Measurements from ENCODE around the gene EXOC5.

Gene EXOC5, protein sequence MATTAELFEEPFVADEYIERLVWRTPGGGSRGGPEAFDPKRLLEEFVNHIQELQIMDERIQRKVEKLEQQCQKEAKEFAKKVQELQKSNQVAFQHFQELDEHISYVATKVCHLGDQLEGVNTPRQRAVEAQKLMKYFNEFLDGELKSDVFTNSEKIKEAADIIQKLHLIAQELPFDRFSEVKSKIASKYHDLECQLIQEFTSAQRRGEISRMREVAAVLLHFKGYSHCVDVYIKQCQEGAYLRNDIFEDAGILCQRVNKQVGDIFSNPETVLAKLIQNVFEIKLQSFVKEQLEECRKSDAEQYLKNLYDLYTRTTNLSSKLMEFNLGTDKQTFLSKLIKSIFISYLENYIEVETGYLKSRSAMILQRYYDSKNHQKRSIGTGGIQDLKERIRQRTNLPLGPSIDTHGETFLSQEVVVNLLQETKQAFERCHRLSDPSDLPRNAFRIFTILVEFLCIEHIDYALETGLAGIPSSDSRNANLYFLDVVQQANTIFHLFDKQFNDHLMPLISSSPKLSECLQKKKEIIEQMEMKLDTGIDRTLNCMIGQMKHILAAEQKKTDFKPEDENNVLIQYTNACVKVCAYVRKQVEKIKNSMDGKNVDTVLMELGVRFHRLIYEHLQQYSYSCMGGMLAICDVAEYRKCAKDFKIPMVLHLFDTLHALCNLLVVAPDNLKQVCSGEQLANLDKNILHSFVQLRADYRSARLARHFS

DNA sequence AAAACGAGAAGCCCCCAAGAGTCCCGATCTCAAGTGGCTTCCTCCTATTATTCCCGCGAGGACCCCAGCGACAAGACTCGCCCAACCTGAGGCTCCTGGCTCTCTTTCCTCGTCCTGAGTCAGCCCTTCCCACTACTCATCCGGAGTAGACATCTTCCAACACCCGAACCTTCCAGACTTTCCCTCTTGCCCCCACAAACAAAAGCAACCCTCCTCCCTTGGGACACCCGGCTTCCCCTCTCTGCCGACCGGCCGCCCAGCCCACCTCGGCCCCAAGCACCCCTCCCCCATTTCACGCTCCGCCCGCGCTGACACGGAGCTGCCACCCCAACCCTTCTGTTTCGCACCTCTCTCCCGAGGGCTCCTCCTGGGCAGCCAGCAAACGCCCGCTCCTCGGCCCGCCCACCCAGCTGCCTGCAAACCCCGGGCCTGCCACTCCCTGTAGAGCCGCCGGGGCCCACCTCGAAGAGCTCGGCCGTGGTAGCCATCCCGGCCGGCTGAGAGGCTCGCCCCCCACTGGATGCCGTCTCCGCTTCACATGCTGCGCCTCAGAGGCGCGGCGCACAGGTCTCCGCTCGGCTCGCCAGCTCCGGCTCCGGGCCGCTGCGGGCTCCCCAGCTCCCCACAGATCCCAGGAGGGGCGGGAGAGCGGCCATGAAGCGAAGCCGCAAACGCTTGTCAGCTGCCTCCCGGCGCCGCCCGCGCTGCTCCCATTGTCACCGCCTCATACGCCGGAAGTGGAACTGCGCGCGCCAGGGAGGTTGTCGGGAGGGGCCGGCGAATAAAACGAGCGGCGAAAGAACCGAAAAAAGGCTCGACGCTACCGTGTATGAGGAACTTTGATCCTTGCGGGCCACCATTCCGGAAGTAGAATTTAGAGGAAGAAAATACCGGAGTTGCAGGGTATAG, at the start of gene EXOC5, which contains the start of gene AP5M1:
Gene EXOC5, minus strand, starts transcription at position 745 of the 909 bp plus-strand sequence. Its CDS starts 257 bp downstream, at position 488.
Gene AP5M1, plus strand, starts transcription at position 811 of the 909 bp plus-strand sequence. CDS start 344 bp downstream, outside the sequence.
- Mint-ChIP-seq H3K4me1 (peaks cover 50% of the 10 kb centered on the region), H3K9me3 (no peaks in the 10 kb centered on the region), H3K27ac (peak within 1 kb of the TSS; percentile 99 to 100), H3K4me3 (peak within 1 kb of the TSS; percentile 97), H3K27me3 (no peaks in the 10 kb centered on the region)
- DNase-seq = peak; percentile 89 to 93
- ATAC-seq = peak; percentile 94

DNA sequence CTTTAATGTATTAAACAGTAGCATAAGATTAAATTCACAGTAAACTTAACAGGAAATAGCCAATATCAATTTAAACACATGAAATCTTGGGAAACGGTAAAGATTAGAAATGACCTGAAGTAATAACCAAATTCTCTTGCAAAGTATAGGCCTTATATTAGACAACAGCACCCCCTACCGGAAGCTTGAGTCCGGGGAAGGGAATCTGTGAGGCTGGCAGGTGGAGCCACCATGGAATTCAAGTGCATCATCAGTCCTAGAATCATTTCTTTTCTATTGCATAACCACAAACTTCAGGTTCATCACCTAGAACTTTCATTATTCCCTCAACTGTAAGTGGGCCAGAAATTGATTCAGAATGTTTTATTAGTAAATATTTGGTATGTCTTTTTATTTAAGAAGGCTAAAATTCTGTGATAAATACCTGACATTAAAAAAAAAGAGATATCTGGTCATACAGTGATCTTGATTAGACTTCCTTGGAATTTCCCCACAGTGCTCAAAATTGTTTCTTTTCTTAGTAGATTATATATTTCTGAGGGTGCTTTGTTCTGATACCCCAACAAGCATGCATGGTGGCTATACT, 48.6 kb upstream of the EXOC5 start:
- DNase-seq = peak; percentile 64 to 66
- H3K27me3 Mint-ChIP-seq = peaks cover 7% of the 10 kb centered on the region
- no peak overlapping the region for H3K4me3 Mint-ChIP-seq
- peaks cover 7 to 8% of the 10 kb centered on the region in 2 donors for H3K9me3 Mint-ChIP-seq
- H3K4me1 Mint-ChIP-seq = peaks cover 6% of the 10 kb centered on the region
- ATAC-seq = peak; percentile 61
- H3K27ac Mint-ChIP-seq = no peak overlapping the region

GRCh38 chr14:57314396-57315089, 45.8 kb upstream of the EXOC5 start:
- H3K9me3 Mint-ChIP-seq = peaks cover 7 to 8% of the 10 kb centered on the region in 2 donors
- H3K4me1 Mint-ChIP-seq = peaks cover 6% of the 10 kb centered on the region
- ATAC-seq (no peak), DNase-seq (no peak)
- no peak overlapping the region for H3K4me3 Mint-ChIP-seq
- H3K27me3 Mint-ChIP-seq = peaks cover 7% of the 10 kb centered on the region
- H3K27ac Mint-ChIP-seq = no peak overlapping the region

- no peaks in the 10 kb centered on the region for H3K9me3 Mint-ChIP-seq
- no peak for ATAC-seq
- H3K4me3 Mint-ChIP-seq = no peak overlapping the region
- no peaks in the 10 kb centered on the region for H3K4me1 Mint-ChIP-seq
- no peak overlapping the region for H3K27ac Mint-ChIP-seq
- DNase-seq = no peak
- peaks cover 22% of the 10 kb centered on the region for H3K27me3 Mint-ChIP-seq
These were observed 34.2 kb upstream of the EXOC5 start for GRCh38 chr14:57302883-57303282.

DNA sequence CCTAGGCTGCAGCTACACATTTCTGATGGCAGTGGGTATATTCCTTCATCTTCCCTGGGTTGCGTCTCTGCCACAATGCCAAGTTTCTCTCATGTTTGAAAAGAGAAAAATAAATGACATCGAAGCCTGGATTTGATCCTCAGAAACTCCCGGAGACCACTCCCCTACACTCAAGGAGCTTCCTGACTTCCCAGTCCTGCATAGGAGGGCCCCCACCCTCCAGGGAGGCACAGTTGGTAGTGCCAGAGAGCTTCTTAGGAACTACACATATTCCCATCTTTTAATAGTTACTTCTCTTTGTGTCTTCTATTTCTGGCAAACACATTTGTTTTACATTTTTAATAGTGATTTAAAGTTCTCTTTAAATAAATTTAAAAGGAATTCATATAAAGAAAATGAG, 30.8 kb upstream of the EXOC5 start:
- Mint-ChIP-seq H3K27ac (no peak overlapping the region), H3K4me1 (no peaks in the 10 kb centered on the region), H3K27me3 (no peaks in the 10 kb centered on the region), H3K9me3 (no peaks in the 10 kb centered on the region), H3K4me3 (no peak overlapping the region)
- ATAC-seq (no peak), DNase-seq (no peak)

DNA sequence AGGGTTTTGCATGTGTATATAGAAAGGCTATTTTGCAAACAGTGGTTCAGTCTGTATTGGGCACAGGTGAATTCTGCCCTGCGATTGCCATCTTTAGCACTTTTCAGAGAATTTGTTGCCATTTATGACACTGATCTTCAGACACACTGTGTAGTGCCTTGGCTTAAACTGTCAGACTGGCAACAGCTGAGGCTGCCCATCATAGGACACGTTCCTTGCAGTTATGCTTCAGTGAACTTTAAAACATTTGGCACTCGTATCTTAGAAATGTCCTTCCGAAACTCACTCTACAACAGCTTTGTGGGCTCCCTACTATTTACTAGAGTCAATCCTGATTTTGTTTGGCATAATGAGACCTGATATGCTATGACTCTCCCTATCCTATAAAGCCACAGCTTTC, 29.1 kb upstream of the EXOC5 start:
- no peak overlapping the region for H3K4me3 Mint-ChIP-seq
- ATAC-seq (no peak), DNase-seq (no peak)
- H3K27me3 Mint-ChIP-seq = no peaks in the 10 kb centered on the region
- H3K27ac Mint-ChIP-seq = no peak overlapping the region
- H3K9me3 Mint-ChIP-seq = no peaks in the 10 kb centered on the region
- no peaks in the 10 kb centered on the region for H3K4me1 Mint-ChIP-seq

DNA sequence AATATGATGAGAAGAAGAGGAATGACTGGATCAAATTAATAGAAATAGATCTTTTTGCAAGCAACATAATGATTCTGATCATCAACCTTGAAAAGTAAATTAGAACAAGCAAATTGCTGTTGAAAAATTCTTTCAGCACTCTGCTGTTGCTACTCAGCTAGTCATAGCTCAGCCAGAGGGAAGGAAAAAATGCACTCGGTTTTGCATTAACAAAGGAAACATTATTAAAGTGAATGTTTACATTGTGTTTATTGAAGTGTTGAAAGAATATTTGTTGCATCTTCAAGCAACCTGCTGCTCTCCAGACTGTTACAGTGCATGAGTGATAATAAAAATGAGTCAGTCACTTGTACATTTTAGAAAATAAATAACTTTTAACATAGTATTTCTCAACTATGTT, 26.5 kb upstream of the EXOC5 start:
- ATAC-seq = no peak
- H3K4me3 Mint-ChIP-seq = no peak overlapping the region

DNA sequence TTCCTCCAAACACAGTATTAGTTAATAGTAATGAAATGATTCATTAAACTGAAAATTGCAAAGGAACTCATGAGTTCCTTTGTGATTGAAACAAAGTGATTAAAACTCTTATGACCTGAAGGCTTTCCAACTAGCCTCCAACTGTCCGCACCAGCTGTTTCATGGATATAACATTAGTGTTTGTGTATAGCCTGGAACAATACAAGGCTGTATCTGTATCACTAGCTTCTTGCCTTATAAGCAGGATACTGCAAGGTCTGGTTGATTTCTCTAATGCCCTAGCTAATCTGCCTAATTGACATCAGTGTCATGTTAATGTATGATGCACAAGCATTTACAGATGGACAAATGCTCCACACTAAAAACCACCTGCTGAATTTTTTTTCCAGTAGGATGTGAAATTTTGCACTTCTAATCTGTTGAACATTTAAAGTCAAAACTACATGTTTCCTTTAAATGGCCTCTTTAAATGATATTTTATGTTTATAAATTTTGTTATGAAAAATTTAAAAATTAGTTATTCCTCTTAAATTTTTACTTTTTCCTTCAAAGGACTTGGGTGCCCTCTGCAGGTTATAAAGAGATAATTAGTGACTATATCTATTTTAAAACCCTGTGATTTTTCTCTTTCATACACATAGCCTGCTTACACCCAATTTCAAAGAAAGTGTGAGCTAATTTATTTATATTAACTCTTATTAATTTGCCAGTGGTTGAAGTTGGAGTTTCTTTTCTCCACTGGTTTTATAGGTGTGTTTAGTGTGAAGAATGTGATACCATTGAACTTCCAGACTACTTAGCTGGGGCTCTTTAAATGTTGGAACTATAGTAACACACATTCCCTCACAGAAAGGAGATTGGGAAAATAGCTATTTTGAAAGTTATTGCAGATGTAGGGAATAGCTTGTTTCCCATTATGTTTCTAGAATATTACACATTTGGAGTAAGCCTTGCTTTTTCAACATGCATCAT, 25.4 kb upstream of the EXOC5 start:
- Mint-ChIP-seq H3K9me3 (no peaks in the 10 kb centered on the region), H3K4me3 (no peak overlapping the region), H3K27ac (no peak overlapping the region), H3K4me1 (no peaks in the 10 kb centered on the region), H3K27me3 (no peaks in the 10 kb centered on the region)
- ATAC-seq (no peak), DNase-seq (no peak)

More for the DNA sequence above, 26.5 kb upstream of the EXOC5 start:
- no peaks in the 10 kb centered on the region for H3K27me3 Mint-ChIP-seq
- H3K9me3 Mint-ChIP-seq = no peaks in the 10 kb centered on the region
- H3K4me1 Mint-ChIP-seq = no peaks in the 10 kb centered on the region
- DNase-seq = no peak
- no peak overlapping the region for H3K27ac Mint-ChIP-seq

DNA sequence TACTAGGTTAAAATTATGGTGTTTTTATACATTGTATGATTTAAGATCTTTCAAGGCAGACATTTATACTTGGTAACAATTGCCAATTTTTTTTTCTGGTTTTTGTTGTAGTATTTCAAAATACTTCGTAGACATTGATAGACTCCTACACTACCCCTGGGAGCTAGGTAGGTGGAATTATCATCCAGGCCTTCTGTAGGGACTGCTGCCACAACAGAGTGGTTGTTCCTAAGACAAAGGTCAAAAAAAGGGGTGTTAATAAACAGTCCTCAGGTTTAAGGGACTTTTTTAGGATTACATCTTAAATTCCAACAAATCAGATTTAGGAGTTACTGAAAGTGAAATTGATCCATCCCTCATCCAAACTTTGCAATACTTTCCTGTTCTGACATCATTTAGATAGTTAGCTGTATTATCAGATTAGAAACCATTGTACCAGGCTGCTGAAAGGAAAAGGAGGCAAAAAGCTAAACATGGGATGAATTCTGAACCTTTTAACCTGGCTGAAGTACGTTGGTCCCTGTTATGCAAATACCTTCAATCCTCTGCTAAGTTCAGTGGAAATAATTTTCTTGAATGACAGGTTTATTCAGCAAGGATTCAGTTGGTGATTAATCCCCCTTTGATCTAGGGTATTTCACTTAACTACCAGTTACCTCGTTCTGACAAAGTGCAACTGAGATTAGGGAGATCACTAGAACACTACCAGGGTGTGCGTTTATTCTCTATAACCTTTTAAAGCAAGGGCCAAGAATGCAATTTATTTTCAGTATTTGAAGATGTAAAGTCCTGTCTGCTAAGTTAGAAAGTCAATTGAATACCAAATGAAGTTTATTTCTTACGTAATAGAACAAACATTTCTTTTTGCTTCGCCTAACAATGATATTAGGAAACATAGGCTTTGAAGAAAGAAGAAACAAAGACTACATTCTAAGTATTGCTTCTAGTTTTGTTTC, 23.3 kb upstream of the EXOC5 start:
- no peak for ATAC-seq
- H3K27ac Mint-ChIP-seq = no peak overlapping the region

GRCh38 chr14:57290751-57291150, 22.0 kb upstream of the EXOC5 start:
- Mint-ChIP-seq H3K9me3 (no peaks in the 10 kb centered on the region), H3K4me3 (no peak overlapping the region), H3K27me3 (no peaks in the 10 kb centered on the region), H3K27ac (peak overlapping the region in 1 of 2 donors; percentile 19), H3K4me1 (no peaks in the 10 kb centered on the region)
- DNase-seq (no peak), ATAC-seq (no peak)

More for the DNA sequence above, 23.3 kb upstream of the EXOC5 start:
- Mint-ChIP-seq H3K9me3 (no peaks in the 10 kb centered on the region), H3K4me1 (no peaks in the 10 kb centered on the region), H3K4me3 (no peak overlapping the region), H3K27me3 (no peaks in the 10 kb centered on the region)
- no peak for DNase-seq

- Mint-ChIP-seq H3K4me3 (no peak overlapping the region), H3K9me3 (no peaks in the 10 kb centered on the region), H3K27me3 (no peaks in the 10 kb centered on the region), H3K27ac (no peak overlapping the region), H3K4me1 (no peaks in the 10 kb centered on the region)
- ATAC-seq = no peak
- no peak for DNase-seq
These were observed 19.0 kb upstream of the EXOC5 start for GRCh38 chr14:57287745-57288144.

GRCh38 chr14:57277062-57277461, 8.4 kb upstream of the EXOC5 start:
- H3K9me3 Mint-ChIP-seq = no peaks in the 10 kb centered on the region
- H3K4me3 Mint-ChIP-seq = no peak overlapping the region
- no peaks in the 10 kb centered on the region for H3K27me3 Mint-ChIP-seq
- ATAC-seq (no peak), DNase-seq (no peak)
- peaks cover 20% of the 10 kb centered on the region for H3K4me1 Mint-ChIP-seq
- H3K27ac Mint-ChIP-seq = no peak overlapping the region

All from stimulated activated naive CD8-positive, alpha-beta T cell treated with anti-CD3 and anti-CD28 coated beads, Interleukin-15, amount 100 ng/mL, for 72 hours (primary cell).